ENCODE results near the gene PTPRG.
A peak's percentile ranks its signal among the peaks of the same experiment; 100 is the strongest.

Gene PTPRG

GRCh38 chr3:62044874-62045411 is 483.6 kb downstream of the PTPRG start:
- no peak for TF ChIP-seq CTCF (IDR thresholded peaks at IDR 0.05)
- Histone ChIP-seq H3K4me3 (no peak overlapping the region), H3K27ac (no peak overlapping the region)
- no peak for DNase-seq (ENCODE audit: low spot score)

- H3K4me3 ChIP-seq: no peak overlapping the region
- H3K27ac ChIP-seq: no peak overlapping the region
- no peak for DNase-seq (ENCODE audit: low spot score)
- no peak for TF ChIP-seq CTCF (IDR thresholded peaks at IDR 0.05)
Observed at GRCh38 chr3:62046326-62046725, 485.0 kb downstream of the PTPRG start.

- Histone ChIP-seq H3K4me3 (no peak overlapping the region), H3K27ac (no peak overlapping the region)
- DNase-seq (ENCODE audit: low spot score): no peak
- TF ChIP-seq CTCF (IDR thresholded peaks at IDR 0.05): no peak
Observed at GRCh38 chr3:62048577-62048976, 487.2 kb downstream of the PTPRG start.

- no peak for TF ChIP-seq CTCF (IDR thresholded peaks at IDR 0.05)
- DNase-seq (ENCODE audit: low spot score): no peak
Observed at GRCh38 chr3:62049033-62049432, 487.7 kb downstream of the PTPRG start.

GRCh38 chr3:62051506-62051905 is 490.1 kb downstream of the PTPRG start:
- no peak for TF ChIP-seq CTCF (IDR thresholded peaks at IDR 0.05)
- no peak for DNase-seq (ENCODE audit: low spot score)
- Histone ChIP-seq H3K27ac (no peak overlapping the region), H3K4me3 (no peak overlapping the region)

More at GRCh38 chr3:62049033-62049432, 487.7 kb downstream of the PTPRG start:
- Histone ChIP-seq H3K27ac (no peak overlapping the region), H3K4me3 (no peak overlapping the region)

GRCh38 chr3:62052331-62052730 is 491.0 kb downstream of the PTPRG start:
- TF ChIP-seq CTCF (IDR thresholded peaks at IDR 0.05): no peak
- Histone ChIP-seq H3K27ac (no peak overlapping the region), H3K4me3 (no peak overlapping the region)
- DNase-seq (ENCODE audit: low spot score): no peak

GRCh38 chr3:62056658-62057057 is 495.3 kb downstream of the PTPRG start:
- Histone ChIP-seq H3K4me3 (no peak overlapping the region), H3K27ac (peak overlapping the region; percentile 17 to 81)
- TF ChIP-seq CTCF (IDR thresholded peaks at IDR 0.05): no peak
- no peak for DNase-seq (ENCODE audit: low spot score)

All from coronary artery (tissue), 2 donors.